Suprapubic skin (tissue), 4 donors: Measurements from ENCODE around the gene DDX52. TPM values are rescaled to one million over a fixed set of nuclear protein-coding genes. Genes with fewer than 3 reads are reported as not detected.
"Not testable (repeated sequence)": the region's sequence is repeated elsewhere in the genome, so short reads cannot be mapped to it uniquely, and the experiment has no call there.

ENCODE experiments used
- DNase-seq, 2 donors: peaks; one replicate each; pipeline ENCODE4 v3.0.0-alpha.2; 2019; ENCODE audit warnings: low spot score in 2 of 2
- H3K27ac ChIP-seq: fragments of 200-600 bp; sonication (generic); one replicate; pipeline ENCODE4 v1.5.1; 2019
- H3K27me3 ChIP-seq: fragments of 200-600 bp; sonication (generic); one replicate; pipeline ENCODE4 v1.5.1; 2019
- H3K36me3 ChIP-seq: fragments of 200-600 bp; sonication (generic); one replicate; pipeline ENCODE4 v1.5.1; 2019
- H3K4me1 ChIP-seq: fragments of 200-600 bp; sonication (generic); one replicate; pipeline ENCODE4 v1.5.1; 2019
- H3K4me3 ChIP-seq: fragments of 200-600 bp; sonication (generic); one replicate; pipeline ENCODE4 v1.5.1; 2019; ENCODE audit warnings: mild to moderate bottlenecking
- H3K9me3 ChIP-seq: fragments of 200-600 bp; sonication (generic); one replicate; pipeline ENCODE4 v1.5.1; 2019
- EP300 ChIP-seq: sonication (generic); formaldehyde crosslinking; IDR thresholded peaks from one replicate; pipeline ENCODE4 v1.6.1; 2017; ENCODE audit warnings: antibody characterized with exemption
- POLR2A ChIP-seq, 2 donors: fragments of 450-650 bp; IDR thresholded peaks; one replicate each; pipeline ENCODE4 v1.6.1; 2017; ENCODE audit warnings: antibody characterized with exemption in 2 of 2, mild to moderate bottlenecking in 2 of 2, moderate library complexity in 2 of 2
- POLR2AphosphoS5 ChIP-seq, 3 donors: sonication (generic); formaldehyde crosslinking; IDR thresholded peaks; one replicate each; pipeline ENCODE4 v1.6.1; 2017; ENCODE audit warnings: antibody characterized with exemption in 3 of 3
- WGBS: methylation state at CpG from one replicate; pipeline ENCODE4 v1.1.5; 2018; 5-methylcytosine and 5-hydroxymethylcytosine counted together
- total RNA-seq, 4 donors: library from RNA; depleted of rRNA; stranded (reverse); fragments of >200 nt; gene quantifications; one replicate each; pipeline ENCODE4 v1.1.0, GENCODE V29; 2016
- TF ChIP-seq, protein P1 (sequence below), 2 donors: fragments of 200-600 bp in 1 of 2; fragments of 450-650 bp in 1 of 2; sonication (generic) in 1 of 2; IDR thresholded peaks; one replicate each; pipeline ENCODE4 v1.5.1; 2016 to 2019; ENCODE audit warnings: antibody characterized with exemption in 2 of 2, mild to moderate bottlenecking in 1 of 2, moderate library complexity in 1 of 2

The DDX52 gene, protein sequence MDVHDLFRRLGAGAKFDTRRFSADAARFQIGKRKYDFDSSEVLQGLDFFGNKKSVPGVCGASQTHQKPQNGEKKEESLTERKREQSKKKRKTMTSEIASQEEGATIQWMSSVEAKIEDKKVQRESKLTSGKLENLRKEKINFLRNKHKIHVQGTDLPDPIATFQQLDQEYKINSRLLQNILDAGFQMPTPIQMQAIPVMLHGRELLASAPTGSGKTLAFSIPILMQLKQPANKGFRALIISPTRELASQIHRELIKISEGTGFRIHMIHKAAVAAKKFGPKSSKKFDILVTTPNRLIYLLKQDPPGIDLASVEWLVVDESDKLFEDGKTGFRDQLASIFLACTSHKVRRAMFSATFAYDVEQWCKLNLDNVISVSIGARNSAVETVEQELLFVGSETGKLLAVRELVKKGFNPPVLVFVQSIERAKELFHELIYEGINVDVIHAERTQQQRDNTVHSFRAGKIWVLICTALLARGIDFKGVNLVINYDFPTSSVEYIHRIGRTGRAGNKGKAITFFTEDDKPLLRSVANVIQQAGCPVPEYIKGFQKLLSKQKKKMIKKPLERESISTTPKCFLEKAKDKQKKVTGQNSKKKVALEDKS
- total RNA-seq: 10 to 100 TPM; 15.6 to 21.7 (median 18.6) TPM

GRCh38 chr17:37643118-37643766 is at the start of gene DDX52:
Gene DDX52 (minus strand): TSS chr17:37643446. CDS start chr17:37643420, 26 bp downstream.
- under 1% methylated on average over 35 of the region's 43 CpGs for WGBS
- Histone ChIP-seq H3K9me3 (no peaks in the 10 kb centered on the region), H3K4me3 (peak within 1 kb of the TSS; percentile 89), H3K4me1 (peaks cover 22% of the 10 kb centered on the region), H3K27ac (peak within 1 kb of the TSS; percentile 91), H3K36me3 (peaks cover 24% of the 10 kb centered on the region), H3K27me3 (peaks cover 15% of the 10 kb centered on the region)
- peak; percentile 93 to 94 for DNase-seq
- TF ChIP-seq, protein P1, sequence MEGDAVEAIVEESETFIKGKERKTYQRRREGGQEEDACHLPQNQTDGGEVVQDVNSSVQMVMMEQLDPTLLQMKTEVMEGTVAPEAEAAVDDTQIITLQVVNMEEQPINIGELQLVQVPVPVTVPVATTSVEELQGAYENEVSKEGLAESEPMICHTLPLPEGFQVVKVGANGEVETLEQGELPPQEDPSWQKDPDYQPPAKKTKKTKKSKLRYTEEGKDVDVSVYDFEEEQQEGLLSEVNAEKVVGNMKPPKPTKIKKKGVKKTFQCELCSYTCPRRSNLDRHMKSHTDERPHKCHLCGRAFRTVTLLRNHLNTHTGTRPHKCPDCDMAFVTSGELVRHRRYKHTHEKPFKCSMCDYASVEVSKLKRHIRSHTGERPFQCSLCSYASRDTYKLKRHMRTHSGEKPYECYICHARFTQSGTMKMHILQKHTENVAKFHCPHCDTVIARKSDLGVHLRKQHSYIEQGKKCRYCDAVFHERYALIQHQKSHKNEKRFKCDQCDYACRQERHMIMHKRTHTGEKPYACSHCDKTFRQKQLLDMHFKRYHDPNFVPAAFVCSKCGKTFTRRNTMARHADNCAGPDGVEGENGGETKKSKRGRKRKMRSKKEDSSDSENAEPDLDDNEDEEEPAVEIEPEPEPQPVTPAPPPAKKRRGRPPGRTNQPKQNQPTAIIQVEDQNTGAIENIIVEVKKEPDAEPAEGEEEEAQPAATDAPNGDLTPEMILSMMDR (IDR thresholded peaks at IDR 0.05): no peak
- TF ChIP-seq EP300 (no peak), POLR2A (IDR thresholded peaks at IDR 0.05) (peak in 1 of 2 donors; percentile 12), POLR2AphosphoS5 (IDR thresholded peaks at IDR 0.05) (no peak)

GRCh38 chr17:37691807-37692206 is 48.6 kb upstream of the DDX52 start:
- no peak overlapping the region for H3K27ac ChIP-seq
- no peak for DNase-seq
- TF ChIP-seq, protein P1 (IDR thresholded peaks at IDR 0.05): no peak
- no peak for TF ChIP-seq POLR2A (IDR thresholded peaks at IDR 0.05)
- no peak for TF ChIP-seq POLR2AphosphoS5 (IDR thresholded peaks at IDR 0.05)
- TF ChIP-seq EP300: no peak
- 55% methylated on average over 6 of the region's 6 CpGs for WGBS
- H3K27me3 ChIP-seq: peaks cover 12% of the 10 kb centered on the region
- no peak overlapping the region for H3K4me3 ChIP-seq
- no peaks in the 10 kb centered on the region for H3K36me3 ChIP-seq
- H3K9me3 ChIP-seq: no peaks in the 10 kb centered on the region
- no peaks in the 10 kb centered on the region for H3K4me1 ChIP-seq

GRCh38 chr17:37689317-37689716 is 46.1 kb upstream of the DDX52 start:
- 91% methylated on average over 7 of the region's 7 CpGs for WGBS
- no peaks in the 10 kb centered on the region for H3K4me1 ChIP-seq
- no peak for DNase-seq
- peaks cover 9% of the 10 kb centered on the region for H3K27me3 ChIP-seq
- TF ChIP-seq, protein P1 (IDR thresholded peaks at IDR 0.05): no peak
- no peak for TF ChIP-seq POLR2A (IDR thresholded peaks at IDR 0.05)
- no peak for TF ChIP-seq EP300
- TF ChIP-seq POLR2AphosphoS5 (IDR thresholded peaks at IDR 0.05): no peak
- no peaks in the 10 kb centered on the region for H3K9me3 ChIP-seq
- H3K36me3 ChIP-seq: no peaks in the 10 kb centered on the region
- H3K27ac ChIP-seq: no peak overlapping the region
- no peak overlapping the region for H3K4me3 ChIP-seq

DNA sequence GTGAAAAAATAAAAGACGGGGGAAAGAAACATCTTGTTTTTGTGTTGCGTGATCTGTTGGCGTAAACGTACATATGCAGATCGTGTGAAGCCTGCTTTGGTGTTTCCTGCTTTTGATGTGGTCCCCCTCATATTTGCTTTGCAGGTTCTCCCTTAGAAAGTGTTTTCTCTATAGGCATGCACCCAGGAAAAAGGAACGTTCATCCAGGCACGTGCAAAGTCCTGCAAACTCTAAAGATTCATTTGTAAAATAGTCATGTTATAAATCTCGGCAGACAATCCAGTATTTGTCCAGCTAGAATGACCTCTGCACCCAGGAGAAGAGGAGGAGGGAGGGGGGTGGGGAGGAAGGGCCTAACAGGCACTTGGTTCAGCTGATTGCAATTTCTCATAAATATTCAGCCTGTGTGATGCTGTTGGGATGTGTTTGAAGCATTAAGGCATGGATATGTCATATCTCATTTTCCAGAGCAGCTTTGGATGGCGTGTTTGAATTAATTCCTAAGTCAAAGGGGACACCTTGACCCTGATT is 40.3 kb upstream of the DDX52 start:
- WGBS: 58% methylated on average over 9 of the region's 9 CpGs
- Histone ChIP-seq H3K27ac (no peak overlapping the region), H3K9me3 (no peaks in the 10 kb centered on the region), H3K4me3 (no peak overlapping the region), H3K4me1 (no peaks in the 10 kb centered on the region), H3K36me3 (no peaks in the 10 kb centered on the region), H3K27me3 (peaks cover 13% of the 10 kb centered on the region)
- no peak for DNase-seq
- TF ChIP-seq POLR2A (IDR thresholded peaks at IDR 0.05) (no peak), EP300 (no peak), POLR2AphosphoS5 (IDR thresholded peaks at IDR 0.05) (no peak)
- TF ChIP-seq, protein P1 (IDR thresholded peaks at IDR 0.05): no peak

DNA sequence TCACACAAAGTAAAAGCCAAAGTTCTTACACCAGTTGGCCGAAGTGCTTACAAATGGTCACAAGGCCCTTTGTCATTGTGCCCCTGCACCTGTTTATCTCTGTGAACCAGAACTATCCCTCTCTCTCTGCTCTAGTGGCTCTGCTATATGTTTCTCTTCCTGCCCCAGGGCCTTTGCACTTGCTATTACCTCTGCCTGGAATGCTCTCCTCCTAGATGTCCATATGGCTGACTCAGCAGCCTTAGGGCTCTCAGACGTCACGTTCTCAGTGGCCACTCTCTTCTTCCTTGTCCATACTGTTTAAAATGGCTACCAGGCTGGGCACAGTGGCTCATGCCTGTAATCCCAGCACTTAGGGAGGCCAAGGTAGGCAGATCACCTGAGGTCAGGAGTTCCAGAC is 38.8 kb upstream of the DDX52 start:
- no peaks in the 10 kb centered on the region for H3K36me3 ChIP-seq

GRCh38 chr17:37679995-37680394 is 36.7 kb upstream of the DDX52 start:
- DNase-seq, H3K4me3 ChIP-seq: not testable (repeated sequence)
- WGBS: 93% methylated on average over 2 of the region's 2 CpGs

More for the DNA sequence above, 38.8 kb upstream of the DDX52 start:
- no peaks in the 10 kb centered on the region for H3K9me3 ChIP-seq
- no peak for DNase-seq
- TF ChIP-seq POLR2A (IDR thresholded peaks at IDR 0.05) (no peak), EP300 (no peak), POLR2AphosphoS5 (IDR thresholded peaks at IDR 0.05) (no peak)
- TF ChIP-seq, protein P1 (IDR thresholded peaks at IDR 0.05): no peak
- H3K4me3 ChIP-seq: no peak overlapping the region
- 90% methylated on average over 3 of the region's 3 CpGs for WGBS
- no peak overlapping the region for H3K27ac ChIP-seq
- peaks cover 23% of the 10 kb centered on the region for H3K27me3 ChIP-seq
- H3K4me1 ChIP-seq: no peaks in the 10 kb centered on the region

More at GRCh38 chr17:37679995-37680394, 36.7 kb upstream of the DDX52 start:
- not testable (repeated sequence) for H3K27ac ChIP-seq, H3K9me3 ChIP-seq, H3K4me1 ChIP-seq, H3K36me3 ChIP-seq
- H3K27me3 ChIP-seq: peaks cover 29% of the 10 kb centered on the region
